Liver (tissue), 9 donors: Measurements from ENCODE around the gene DCAF11. TPM values are rescaled to one million over a fixed set of nuclear protein-coding genes. Genes with fewer than 3 reads are reported as not detected.
A peak's percentile ranks its signal among the peaks of the same experiment; 100 is the strongest.

Experiments used
- DNase-seq: peaks from one replicate; pipeline ENCODE4 v3.0.0-alpha.2; 2017; ENCODE audit warnings: low spot score
- H3K27ac ChIP-seq, 2 donors: one replicate each; pipeline ENCODE4 v1.7.0; 2013; ENCODE audit warnings: inconsistent platforms in 2 of 2, low read length in 2 of 2, control low read depth in 1 of 2, low read depth in 1 of 2, mild to moderate bottlenecking in 1 of 2
- H3K27me3 ChIP-seq, 4 donors: one replicate each; pipeline versions ENCODE4 v1.6.1 to v1.7.0; 2013; ENCODE audit warnings: low read length in 3 of 4, inconsistent platforms in 1 of 4, mild to moderate bottlenecking in 1 of 4, moderate library complexity in 1 of 4; ENCODE audit not compliant: control insufficient read depth in 4 of 4, insufficient read depth in 4 of 4
- H3K36me3 ChIP-seq, 4 donors: one replicate each; pipeline versions ENCODE4 v1.6.1 to v1.7.0; 2013; ENCODE audit warnings: low read length in 3 of 4, mild to moderate bottlenecking in 3 of 4, low read depth in 1 of 4, moderate library complexity in 1 of 4; ENCODE audit not compliant: control insufficient read depth in 4 of 4, insufficient read depth in 3 of 4
- H3K4me1 ChIP-seq, 4 donors: one replicate each; pipeline versions ENCODE4 v1.6.1 to v1.7.0; 2013; ENCODE audit warnings: low read length in 3 of 4, mild to moderate bottlenecking in 3 of 4, moderate library complexity in 1 of 4; ENCODE audit not compliant: control insufficient read depth in 4 of 4, insufficient read depth in 4 of 4
- H3K4me3 ChIP-seq, 3 donors: one replicate each; pipeline versions ENCODE4 v1.6.1 to v1.7.0; 2013; ENCODE audit warnings: low read length in 3 of 3, control low read depth in 1 of 3, low read depth in 1 of 3, mild to moderate bottlenecking in 1 of 3
- H3K9ac ChIP-seq, 2 donors: one replicate each; pipeline ENCODE4 v1.7.0; 2013; ENCODE audit warnings: low read length in 2 of 2, mild to moderate bottlenecking in 2 of 2, moderate library complexity in 2 of 2, control low read depth in 1 of 2, low read depth in 1 of 2
- H3K9me3 ChIP-seq, 4 donors: one replicate each; pipeline versions ENCODE4 v1.6.1 to v1.7.0; 2013; ENCODE audit warnings: low read length in 3 of 4; ENCODE audit not compliant: control insufficient read depth in 4 of 4
- ATF3 ChIP-seq: IDR thresholded peaks from 2 replicates; pipeline ENCODE4 v1.6.1; 2016; ENCODE audit warnings: antibody characterized with exemption
- CTCF ChIP-seq: fragments of 150-350 bp; IDR thresholded peaks from 2 replicates; pipeline ENCODE4 v1.5.1; 2017; ENCODE audit warnings: improper control_type of control experiment, low read depth, low read length; ENCODE audit not compliant: missing input control
- EGR1 ChIP-seq, 2 donors: IDR thresholded peaks; 2 replicates each; pipeline ENCODE4 v1.6.1; 2016 to 2018; ENCODE audit warnings: antibody characterized with exemption in 2 of 2, low read depth in 2 of 2
- FOXA1 ChIP-seq: IDR thresholded peaks from 2 replicates; pipeline ENCODE4 v1.6.1; 2016; ENCODE audit warnings: antibody characterized with exemption
- FOXA2 ChIP-seq: IDR thresholded peaks from 2 replicates; pipeline ENCODE4 v1.6.1; 2016; ENCODE audit warnings: antibody characterized with exemption
- GABPA ChIP-seq, 2 donors: IDR thresholded peaks in 1 of 2; conservative IDR thresholded peaks in 1 of 2; 2 replicates each; pipeline ENCODE4 v1.6.1; 2016; ENCODE audit warnings: antibody characterized with exemption in 2 of 2, mild to moderate bottlenecking in 1 of 2, moderate library complexity in 1 of 2
- HNF4A ChIP-seq, 2 donors: conservative IDR thresholded peaks; 2 replicates each; pipeline ENCODE4 v1.6.1; 2016; ENCODE audit warnings: antibody characterized with exemption in 2 of 2, mild to moderate bottlenecking in 2 of 2
- HNF4G ChIP-seq: IDR thresholded peaks from 2 replicates; pipeline ENCODE4 v1.6.1; 2016; ENCODE audit warnings: antibody characterized with exemption
- JUND ChIP-seq, 2 donors: IDR thresholded peaks; 2 replicates each; pipeline ENCODE4 v1.6.1; 2016; ENCODE audit warnings: antibody characterized with exemption in 2 of 2
- MAX ChIP-seq: IDR thresholded peaks from 2 replicates; pipeline ENCODE4 v1.6.1; 2016; ENCODE audit warnings: antibody characterized with exemption
- NR2F2 ChIP-seq: IDR thresholded peaks from 2 replicates; pipeline ENCODE4 v1.6.1; 2016; ENCODE audit warnings: antibody characterized with exemption
- RAD21 ChIP-seq, 2 donors: IDR thresholded peaks; 2 replicates each; pipeline ENCODE4 v1.6.1; 2016; ENCODE audit warnings: antibody characterized with exemption in 2 of 2, mild to moderate bottlenecking in 2 of 2
- REST ChIP-seq: IDR thresholded peaks from 2 replicates; pipeline ENCODE4 v1.6.1; 2016; ENCODE audit warnings: antibody characterized with exemption, mild to moderate bottlenecking
- RXRA ChIP-seq, 2 donors: IDR thresholded peaks; 2 replicates each; pipeline ENCODE4 v1.6.1; 2017 to 2018; ENCODE audit warnings: antibody characterized with exemption in 2 of 2, mild to moderate bottlenecking in 1 of 2
- SP1 ChIP-seq: IDR thresholded peaks from 2 replicates; pipeline ENCODE4 v1.6.1; 2018; ENCODE audit warnings: antibody characterized with exemption, mild to moderate bottlenecking
- TAF1 ChIP-seq: conservative IDR thresholded peaks from 2 replicates; pipeline ENCODE4 v1.6.1; 2016; ENCODE audit warnings: antibody characterized with exemption, mild to moderate bottlenecking
- YY1 ChIP-seq: IDR thresholded peaks from 2 replicates; pipeline ENCODE4 v1.6.1; 2016; ENCODE audit warnings: antibody characterized with exemption, mild to moderate bottlenecking
- ZBTB33 ChIP-seq: IDR thresholded peaks from 2 replicates; pipeline ENCODE4 v1.6.1; 2016; ENCODE audit warnings: antibody characterized with exemption
- WGBS: extraction: QIAGEN DNeasy Blood & Tissue Kit; methylation state at CpG from one replicate; pipeline ENCODE4 v1.1.7; 2013; 5-methylcytosine and 5-hydroxymethylcytosine counted together
- polyA plus RNA-seq, 2 donors: library from polyadenylated mRNA; stranded (reverse) in 1 of 2; unstranded in 1 of 2; fragments of 200-250 nt in 1 of 2; fragments of >200 nt in 1 of 2; fragmentation: Nextera tagmentation in 1 of 2; extraction: Ambion mirVana in 1 of 2; gene quantifications; one replicate each; pipeline versions ENCODE4 v1.2.1 to v1.2.3, GENCODE V29; 2013 to 2015
- total RNA-seq, 2 donors: library from RNA; depleted of rRNA; stranded (reverse); fragments of >200 nt; gene quantifications; one replicate each; pipeline ENCODE4 v1.2.3, GENCODE V29; 2014
- donor health status: healthy.
- donor health status: healthy.
- donor health status: healthy.
- donor health status: healthy.
- donor health status: healthy.

Gene DCAF11
- total and polyA plus RNA-seq, 4 donors = 30.1 to 312 (median 167) TPM

- WGBS = 42% methylated on average over 5 of the region's 5 CpGs
- Histone ChIP-seq H3K4me3 (no peak overlapping the region), H3K9me3 (no peaks in the 10 kb centered on the region), H3K27ac (peak overlapping the region; percentile 52 to 62), H3K9ac (no peak overlapping the region), H3K36me3 (peaks cover 0 to 7% (median 3%) of the 10 kb centered on the region in 4 donors), H3K27me3 (no peaks in the 10 kb centered on the region), H3K4me1 (peaks cover 4 to 61% (median 42%) of the 10 kb centered on the region in 4 donors)
- TF ChIP-seq TAF1 = no peak
- no peak for DNase-seq
These were observed 6.2 kb upstream of the DCAF11 start for GRCh38 chr14:24108336-24108874.

GRCh38 chr14:24110060-24110459 lies 4.5 kb upstream of the DCAF11 start:
- 79% methylated on average over 9 of the region's 9 CpGs for WGBS
- TF ChIP-seq CTCF (no peak), FOXA2 (no peak), RAD21 (IDR thresholded peaks at IDR 0.05) (no peak), HNF4A (conservative IDR thresholded peaks at IDR 0.05) (no peak), FOXA1 (no peak), ATF3 (no peak), TAF1 (no peak), EGR1 (IDR thresholded peaks at IDR 0.05; ENCODE audit: low read depth in 2 of 2) (no peak), RXRA (IDR thresholded peaks at IDR 0.05) (no peak), JUND (IDR thresholded peaks at IDR 0.05) (no peak), NR2F2 (no peak), REST (no peak), ZBTB33 (no peak), YY1 (no peak), MAX (no peak), SP1 (no peak), HNF4G (no peak), GABPA (IDR thresholded peaks at IDR 0.05 in 1 of 2, conservative IDR thresholded peaks at IDR 0.05 in 1 of 2) (no peak)

More at GRCh38 chr14:24110060-24110459, 4.5 kb upstream of the DCAF11 start:
- Histone ChIP-seq H3K36me3 (no peaks in the 10 kb centered on the region), H3K4me1 (peaks cover 4 to 52% (median 35%) of the 10 kb centered on the region in 4 donors), H3K4me3 (no peak overlapping the region), H3K9me3 (no peaks in the 10 kb centered on the region), H3K27ac (no peak overlapping the region), H3K9ac (no peak overlapping the region), H3K27me3 (no peaks in the 10 kb centered on the region)
- no peak for DNase-seq
